OCI-LY7 (cell line): ENCODE measurements around the gene CHRNA3. TPM values are rescaled to one million over a fixed set of nuclear protein-coding genes. Genes with fewer than 3 reads are reported as not detected.

Experiments used
- BruUV-seq: library from RNA; stranded (reverse); fragments of 400-500 nt; replicated peaks from 2 replicates; lab custom pipeline; 2021; lab: Mats Ljungman, UMichigan
- CTCF ChIA-PET: fragments of 300-600 bp; sonication (Branson Sonifier 250); formaldehyde crosslinking; loops from one replicate; lab custom pipeline; 2022; ENCODE audit warnings: antibody characterized with exemption; ENCODE audit not compliant: unreplicated experiment; lab: Charles Lee
- POLR2A ChIA-PET: fragments of 300-600 bp; sonication (Branson Sonifier 250); formaldehyde crosslinking; loops from one replicate; lab custom pipeline; 2022; ENCODE audit warnings: antibody characterized with exemption; lab: Charles Lee
- DNase-seq: peaks from one replicate; pipeline ENCODE4 v3.0.0-alpha.2; 2015; ENCODE audit warnings: low spot score
- H2AFZ ChIP-seq: fragments of 200-600 bp; sonication (generic), shearing (Covaris generic); 2 replicates; pipeline ENCODE4 v1.6.1; 2014; ENCODE audit warnings: mild to moderate bottlenecking, antibody characterized with exemption, low read length, moderate library complexity
- H3K27ac ChIP-seq: fragments of 200-600 bp; sonication (generic); 2 replicates; pipeline ENCODE4 v1.5.1; 2014; ENCODE audit warnings: mixed run types, low read depth, mild to moderate bottlenecking, moderate library complexity, low read length, inconsistent platforms; ENCODE audit not compliant: poor library complexity, severe bottlenecking
- H3K36me3 ChIP-seq: fragments of 200-600 bp; sonication (generic); 2 replicates; pipeline ENCODE4 v1.6.1; 2014; ENCODE audit warnings: mild to moderate bottlenecking, antibody characterized with exemption, low read length, moderate library complexity, mixed read lengths; ENCODE audit not compliant: insufficient read depth
- H3K4me1 ChIP-seq: fragments of 200-600 bp; sonication (generic); 2 replicates; pipeline ENCODE4 v1.5.1; 2014; ENCODE audit warnings: mild to moderate bottlenecking, low read length; ENCODE audit not compliant: insufficient read depth, poor library complexity, severe bottlenecking
- H3K4me2 ChIP-seq: fragments of 200-600 bp; sonication (generic); 2 replicates; pipeline ENCODE4 v1.6.1; 2014; ENCODE audit warnings: mild to moderate bottlenecking, low read length
- H3K4me3 ChIP-seq: fragments of 200-600 bp; sonication (generic); 2 replicates; pipeline ENCODE4 v1.5.1; 2014; ENCODE audit warnings: mild to moderate bottlenecking, low read depth, low read length; ENCODE audit not compliant: poor library complexity, severe bottlenecking
- H3K79me2 ChIP-seq: fragments of 200-600 bp; sonication (generic); 2 replicates; pipeline ENCODE4 v1.6.1; 2016; ENCODE audit warnings: low read depth, mild to moderate bottlenecking, low read length, moderate library complexity, mixed read lengths; ENCODE audit not compliant: insufficient read depth
- H3K9me2 ChIP-seq: fragments of 200-600 bp; sonication (generic); 2 replicates; pipeline ENCODE4 v1.6.1; 2016; ENCODE audit warnings: mild to moderate bottlenecking, low read length, mixed read lengths; ENCODE audit not compliant: insufficient read depth
- H3K9me3 ChIP-seq: fragments of 200-600 bp; sonication (generic); 2 replicates; pipeline ENCODE4 v1.6.1; 2014; ENCODE audit warnings: mild to moderate bottlenecking, mixed run types, low read length, mixed read lengths
- H4K20me1 ChIP-seq: fragments of 200-600 bp; sonication (generic); 2 replicates; pipeline ENCODE4 v1.6.1; 2014; ENCODE audit warnings: mild to moderate bottlenecking, antibody characterized with exemption, low read length, moderate library complexity, mixed read lengths; ENCODE audit not compliant: insufficient read depth
- EZH2phosphoT487 ChIP-seq: fragments of 200-600 bp; sonication (generic); IDR thresholded peaks from 2 replicates; pipeline ENCODE4 v1.6.1; 2018; ENCODE audit warnings: low read depth, borderline replicate concordance, mild to moderate bottlenecking, mixed run types, antibody characterized with exemption, low read length, moderate library complexity, mixed read lengths
- intact Hi-C: fragments of 100-400 bp; cut with micrococcal nuclease; formaldehyde crosslinking; loops from one replicate; pipeline ENCODE4 v1.10.0; 2022; ENCODE audit not compliant: unreplicated experiment
- total RNA-seq, 2 experiments: library from RNA; depleted of rRNA in 1 of 2; stranded (reverse); fragments of >200 nt in 1 of 2; shearing (Covaris generic) in 1 of 2; gene quantifications; 2 replicates each; pipeline ENCODE4 v1.2.3, GENCODE V29; 2014 to 2022
- TF ChIP-seq, protein P1 (sequence below): fragments of 200-600 bp; sonication (generic); conservative IDR thresholded peaks from 2 replicates; pipeline ENCODE4 v1.5.1; 2014; ENCODE audit warnings: mild to moderate bottlenecking, antibody characterized with exemption, low read length, moderate library complexity, mixed read lengths

The CHRNA3 gene
- total RNA-seq, 2 experiments from 2014 or later = not detected

DNA sequence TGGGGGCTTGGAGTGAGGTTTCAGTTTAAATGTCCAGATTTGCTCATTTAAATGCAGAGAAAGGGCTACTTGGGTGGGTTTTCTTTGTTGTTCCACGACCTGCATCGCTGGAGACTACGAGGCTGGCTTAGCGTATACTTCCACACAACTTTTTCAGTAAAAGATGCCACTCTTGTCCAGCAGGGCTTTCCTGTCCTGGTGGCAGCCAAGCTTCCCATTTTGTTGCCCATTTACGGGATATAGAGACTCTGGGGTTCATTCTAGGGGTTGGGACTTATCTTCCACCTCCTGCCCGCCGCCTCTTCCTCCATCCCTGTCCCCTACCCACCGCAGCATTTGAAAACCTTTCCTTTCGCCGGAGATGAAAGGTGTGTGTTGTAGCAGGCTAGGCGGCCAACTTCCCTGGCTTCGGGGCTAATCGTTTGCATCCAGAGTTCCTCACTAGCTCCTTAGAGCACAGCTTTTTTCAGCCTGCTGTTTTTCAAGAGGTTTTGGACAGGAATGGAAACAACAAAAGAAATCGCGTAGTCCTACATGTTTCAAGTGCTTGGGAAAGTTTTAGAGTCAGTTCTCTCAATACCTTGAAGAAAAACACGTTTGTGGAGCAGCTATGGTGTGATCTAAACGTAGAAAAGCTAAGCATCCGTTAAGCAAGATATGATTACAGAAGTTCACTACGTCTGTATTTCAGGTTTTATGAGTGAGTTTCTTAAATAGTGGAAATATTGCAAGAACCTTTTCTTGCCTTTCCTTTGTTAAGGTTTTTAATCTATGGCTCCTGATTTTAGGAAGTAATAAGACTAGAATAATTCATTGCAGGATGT is 54.6 kb downstream of the CHRNA3 start:
- no peak for TF ChIP-seq EZH2phosphoT487
- TF ChIP-seq, protein P1, sequence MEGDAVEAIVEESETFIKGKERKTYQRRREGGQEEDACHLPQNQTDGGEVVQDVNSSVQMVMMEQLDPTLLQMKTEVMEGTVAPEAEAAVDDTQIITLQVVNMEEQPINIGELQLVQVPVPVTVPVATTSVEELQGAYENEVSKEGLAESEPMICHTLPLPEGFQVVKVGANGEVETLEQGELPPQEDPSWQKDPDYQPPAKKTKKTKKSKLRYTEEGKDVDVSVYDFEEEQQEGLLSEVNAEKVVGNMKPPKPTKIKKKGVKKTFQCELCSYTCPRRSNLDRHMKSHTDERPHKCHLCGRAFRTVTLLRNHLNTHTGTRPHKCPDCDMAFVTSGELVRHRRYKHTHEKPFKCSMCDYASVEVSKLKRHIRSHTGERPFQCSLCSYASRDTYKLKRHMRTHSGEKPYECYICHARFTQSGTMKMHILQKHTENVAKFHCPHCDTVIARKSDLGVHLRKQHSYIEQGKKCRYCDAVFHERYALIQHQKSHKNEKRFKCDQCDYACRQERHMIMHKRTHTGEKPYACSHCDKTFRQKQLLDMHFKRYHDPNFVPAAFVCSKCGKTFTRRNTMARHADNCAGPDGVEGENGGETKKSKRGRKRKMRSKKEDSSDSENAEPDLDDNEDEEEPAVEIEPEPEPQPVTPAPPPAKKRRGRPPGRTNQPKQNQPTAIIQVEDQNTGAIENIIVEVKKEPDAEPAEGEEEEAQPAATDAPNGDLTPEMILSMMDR = 0 out of 2 replicates have a peak, but pooled peaks have one; percentile 8
- CTCF ChIA-PET = interaction anchor here (0.5 kb wide), 1 partner anchor 50 kb away, joined by 6 read pairs; no protein-coding TSS in a partner anchor
- POLR2A ChIA-PET = interaction anchor here (0.5 to 1.9 kb wide), 5 partner anchors 14 to 308 kb away, joined by 3 to 7 read pairs (median 3); partner anchors contain the start of genes PSMA4 and SKIC8
- intact Hi-C loops = loop anchor here (2.0 kb wide), 1 partner anchor 25 kb away; the partner anchor contains the start of gene PSMA4
- Histone ChIP-seq H3K4me3 (peak overlapping the region; percentile 74), H3K36me3 (no peaks in the 10 kb centered on the region), H2AFZ (peak overlapping the region; percentile 76; the same call in 1 of the 2 replicates), H3K4me1 (peaks cover 19% of the 10 kb centered on the region), H3K4me2 (peak overlapping the region; percentile 92), H3K27ac (no peak overlapping the region), H3K9me3 (no peaks in the 10 kb centered on the region), H4K20me1 (no peaks in the 10 kb centered on the region), H3K9me2 (no peaks in the 10 kb centered on the region), H3K79me2 (no peaks in the 10 kb centered on the region; the same call in 1 of the 2 replicates)
- TSS peak; percentile 61 for BruUV-seq
- no peak for DNase-seq

DNA sequence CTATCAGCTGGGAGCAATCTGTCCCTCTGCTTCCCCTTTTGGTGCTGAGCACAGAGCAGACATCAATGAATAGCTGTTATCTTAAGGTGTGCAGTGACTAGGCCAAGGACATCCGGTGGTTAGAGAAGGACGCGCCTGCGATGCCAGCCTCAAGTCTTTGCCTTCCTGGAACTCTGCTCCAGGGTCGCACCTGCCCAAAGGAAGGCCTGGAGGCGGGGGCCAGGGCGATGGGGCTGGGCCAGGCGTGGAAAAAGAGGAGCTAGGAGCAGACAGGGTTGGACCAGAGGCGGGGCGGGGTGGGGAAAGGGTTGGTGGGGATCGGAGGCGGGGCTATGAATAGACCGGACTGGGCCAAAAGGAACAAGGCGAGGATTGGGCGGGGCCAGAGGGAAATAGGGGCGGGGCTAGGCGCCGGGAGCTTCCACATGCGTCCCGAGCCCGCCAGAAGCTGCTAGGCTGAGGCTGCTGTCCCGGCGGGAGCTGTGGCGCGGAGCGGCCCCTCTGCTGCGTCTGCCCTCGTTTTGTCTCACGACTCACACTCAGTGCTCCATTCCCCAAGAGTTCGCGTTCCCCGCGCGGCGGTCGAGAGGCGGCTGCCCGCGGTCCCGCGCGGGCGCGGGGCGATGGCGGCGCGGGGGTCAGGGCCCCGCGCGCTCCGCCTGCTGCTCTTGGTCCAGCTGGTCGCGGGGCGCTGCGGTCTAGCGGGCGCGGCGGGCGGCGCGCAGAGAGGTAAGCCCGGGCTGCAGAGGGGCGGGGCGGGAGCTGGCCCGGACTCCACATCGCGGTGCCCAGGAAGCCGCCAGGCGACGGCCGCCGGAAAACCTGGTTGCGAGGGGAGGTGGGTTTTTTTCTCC is 55.5 kb downstream of the CHRNA3 start, which contains the start of gene CHRNA5:
Gene CHRNA5, plus strand, starts transcription at position 424 of the 854 bp plus-strand sequence. Its CDS starts 200 bp downstream, at position 624.
- H3K27ac ChIP-seq = peak within 1 kb of the TSS; percentile 22
- POLR2A ChIA-PET = interaction anchor here (0.5 to 1.9 kb wide), 11 partner anchors 13 to 439 kb away, joined by 3 to 7 read pairs (median 3); partner anchors contain the start of genes PSMA4 and SKIC8
- peak within 1 kb of the TSS; percentile 74 for H3K4me3 ChIP-seq

More for the DNA sequence above, 55.5 kb downstream of the CHRNA3 start, which contains the start of gene CHRNA5:
- TF ChIP-seq, protein P1 = no peak
- TF ChIP-seq EZH2phosphoT487 = no peak
- no TSS peak for BruUV-seq
- Histone ChIP-seq H3K36me3 (no peaks in the 10 kb centered on the region), H3K9me3 (no peaks in the 10 kb centered on the region), H3K4me1 (peaks cover 19% of the 10 kb centered on the region), H4K20me1 (no peaks in the 10 kb centered on the region), H3K79me2 (no peaks in the 10 kb centered on the region; the same call in 1 of the 2 replicates), H3K4me2 (peak within 1 kb of the TSS; percentile 92), H3K9me2 (no peaks in the 10 kb centered on the region), H2AFZ (peak within 1 kb of the TSS; percentile 76)
- intact Hi-C loops = loop anchor here (2.0 kb wide), 1 partner anchor 25 kb away; the partner anchor contains the start of gene PSMA4
- CTCF ChIA-PET = interaction anchor here (0.5 to 0.6 kb wide), 2 partner anchors 8 to 51 kb away, joined by 6 read pairs; no protein-coding TSS in a partner anchor
- peak; percentile 78 for DNase-seq
